Glutamatergic neuron (in vitro differentiated cells): ENCODE data around the gene FGG. TPM values are rescaled to one million over a fixed set of nuclear protein-coding genes. Genes with fewer than 3 reads are reported as not detected.
"Not testable (repeated sequence)": the region's sequence is repeated elsewhere in the genome, so short reads cannot be mapped to it uniquely, and the experiment has no call there.

Source experiments
- DNase-seq: peaks from one replicate; pipeline ENCODE4 v3.0.0; 2022
- H3K27ac Mint-ChIP-seq: one replicate; pipeline ENCODE4 v1.8.0; 2020; ENCODE audit warnings: mild to moderate bottlenecking, mixed read lengths, inconsistent platforms; ENCODE audit not compliant: unreplicated experiment
- H3K27me3 Mint-ChIP-seq: one replicate; pipeline ENCODE4 v1.8.0; 2020; ENCODE audit warnings: mild to moderate bottlenecking, moderate library complexity, mixed read lengths, inconsistent platforms; ENCODE audit not compliant: unreplicated experiment
- H3K36me3 Mint-ChIP-seq: one replicate; pipeline ENCODE4 v1.8.0; 2020; ENCODE audit warnings: mild to moderate bottlenecking, mixed read lengths, inconsistent platforms; ENCODE audit not compliant: unreplicated experiment
- H3K4me1 Mint-ChIP-seq: one replicate; pipeline ENCODE4 v1.8.0; 2020; ENCODE audit warnings: mild to moderate bottlenecking, low read depth, mixed read lengths, inconsistent platforms; ENCODE audit not compliant: unreplicated experiment
- H3K4me3 Mint-ChIP-seq: one replicate; pipeline ENCODE4 v1.8.0; 2020; ENCODE audit warnings: mild to moderate bottlenecking, mixed read lengths, inconsistent platforms; ENCODE audit not compliant: unreplicated experiment
- H3K9me3 Mint-ChIP-seq: one replicate; pipeline ENCODE4 v1.8.0; 2020; ENCODE audit warnings: mild to moderate bottlenecking, moderate library complexity, mixed read lengths, inconsistent platforms; ENCODE audit not compliant: unreplicated experiment
- CTCF ChIP-seq: fragments of 200-600 bp; sonication (generic); IDR thresholded peaks from one replicate; pipeline ENCODE4 v1.5.0; 2021; ENCODE audit not compliant: partially characterized antibody, unreplicated experiment
- total RNA-seq: library from RNA; stranded (reverse); fragmentation: NEBNext Ultra II Directional; extraction: Animal tissue kit (Norgen Biotek cat#: 25700); gene quantifications from one replicate; pipeline ENCODE4 v1.2.1, GENCODE V29; 2021; ENCODE audit not compliant: unreplicated experiment

The FGG gene
- total RNA-seq, 1 donor from 2014 or later, result not detected

GRCh38 chr4:154602404-154603020 is 9.9 kb downstream of the FGG start:
- H3K9me3 Mint-ChIP-seq, result no peaks in the 10 kb centered on the region
- no peak for TF ChIP-seq CTCF
- H3K4me3 Mint-ChIP-seq, result no peak overlapping the region

GRCh38 chr4:154597798-154598774 is 14.4 kb downstream of the FGG start:
- TF ChIP-seq CTCF, result no peak
- no peaks in the 10 kb centered on the region for H3K9me3 Mint-ChIP-seq
- no peaks in the 10 kb centered on the region for H3K36me3 Mint-ChIP-seq
- no peaks in the 10 kb centered on the region for H3K4me1 Mint-ChIP-seq
- no peak overlapping the region for H3K27ac Mint-ChIP-seq
- DNase-seq, result no peak
- H3K27me3 Mint-ChIP-seq, result no peaks in the 10 kb centered on the region
- no peak overlapping the region for H3K4me3 Mint-ChIP-seq

More at GRCh38 chr4:154602404-154603020, 9.9 kb downstream of the FGG start:
- DNase-seq, result no peak
- Mint-ChIP-seq H3K4me1 (no peaks in the 10 kb centered on the region), H3K36me3 (no peaks in the 10 kb centered on the region), H3K27me3 (no peaks in the 10 kb centered on the region), H3K27ac (no peak overlapping the region)

GRCh38 chr4:154597281-154597680 is 15.2 kb downstream of the FGG start:
- H3K4me1 Mint-ChIP-seq, H3K27me3 Mint-ChIP-seq, H3K9me3 Mint-ChIP-seq, DNase-seq, H3K36me3 Mint-ChIP-seq, H3K4me3 Mint-ChIP-seq, H3K27ac Mint-ChIP-seq: not testable (repeated sequence)

- H3K4me1 Mint-ChIP-seq, result no peaks in the 10 kb centered on the region
- H3K9me3 Mint-ChIP-seq, result no peaks in the 10 kb centered on the region
- H3K36me3 Mint-ChIP-seq, result no peaks in the 10 kb centered on the region
- no peaks in the 10 kb centered on the region for H3K27me3 Mint-ChIP-seq
- DNase-seq, result no peak
- TF ChIP-seq CTCF, result no peak
- no peak overlapping the region for H3K27ac Mint-ChIP-seq
- no peak overlapping the region for H3K4me3 Mint-ChIP-seq
Observed at GRCh38 chr4:154595807-154596206, 16.6 kb downstream of the FGG start.

- H3K4me3 Mint-ChIP-seq, H3K27me3 Mint-ChIP-seq, H3K9me3 Mint-ChIP-seq, H3K36me3 Mint-ChIP-seq, H3K27ac Mint-ChIP-seq, H3K4me1 Mint-ChIP-seq, DNase-seq: not testable (repeated sequence)
Observed at GRCh38 chr4:154594343-154594742, 18.1 kb downstream of the FGG start.

GRCh38 chr4:154593868-154594267 is 18.6 kb downstream of the FGG start:
- no peak for TF ChIP-seq CTCF
- Mint-ChIP-seq H3K36me3 (no peaks in the 10 kb centered on the region), H3K27ac (no peak overlapping the region), H3K4me3 (no peak overlapping the region), H3K27me3 (no peaks in the 10 kb centered on the region), H3K9me3 (no peaks in the 10 kb centered on the region), H3K4me1 (no peaks in the 10 kb centered on the region)
- no peak for DNase-seq
